Middle frontal gyrus (tissue), 1 donor: ENCODE data around the gene MYOZ1.

ENCODE experiments used
- DNase-seq: peaks from one replicate; pipeline ENCODE4 v3.0.0-alpha.2; 2015; ENCODE audit warnings: low spot score; ENCODE audit errors: extremely low spot score

The MYOZ1 gene

GRCh38 chr10:73601486-73601921 is 39.8 kb downstream of the MYOZ1 start:
- DNase-seq = no peak

GRCh38 chr10:73597346-73597745 is 43.9 kb downstream of the MYOZ1 start:
- no peak for DNase-seq

GRCh38 chr10:73593812-73594211 is 47.5 kb downstream of the MYOZ1 start:
- DNase-seq = no peak

GRCh38 chr10:73593110-73593509 is 48.2 kb downstream of the MYOZ1 start:
- no peak for DNase-seq

- peak; percentile 46 for DNase-seq
These were observed 49.2 kb downstream of the MYOZ1 start for GRCh38 chr10:73591935-73592699.

GRCh38 chr10:73590881-73591799 is 50.1 kb downstream of the MYOZ1 start, which contains the start of gene USP54:
Gene USP54, minus strand, starts transcription at chr10:73591342. Its CDS starts 15,684 bp downstream, at chr10:73575658.
- no peak for DNase-seq

GRCh38 chr10:73589563-73590126 is 51.6 kb downstream of the MYOZ1 start:
- DNase-seq = peak; percentile 66

GRCh38 chr10:73588656-73589055 is 52.6 kb downstream of the MYOZ1 start:
- no peak for DNase-seq

- no peak for DNase-seq
These were observed 54.7 kb downstream of the MYOZ1 start for GRCh38 chr10:73586583-73586984.

GRCh38 chr10:73585327-73585726 is 55.9 kb downstream of the MYOZ1 start:
- DNase-seq = no peak

- no peak for DNase-seq
These were observed 56.5 kb downstream of the MYOZ1 start for GRCh38 chr10:73584737-73585136.

- DNase-seq = no peak
These were observed 59.4 kb downstream of the MYOZ1 start for GRCh38 chr10:73581918-73582317.
